Neuron (in vitro differentiated cells): ENCODE results near the gene DHRSX.
"Not testable (repeated sequence)": the region's sequence is repeated elsewhere in the genome, so short reads cannot be mapped to it uniquely, and the experiment has no call there.

Source experiments
- H2AFZ ChIP-seq: one replicate; pipeline ENCODE4 v1.6.1; 2013; ENCODE audit warnings: low read depth, mild to moderate bottlenecking, inconsistent platforms, low read length, moderate library complexity
- H3K27me3 ChIP-seq: one replicate; pipeline ENCODE4 v1.6.1; 2013; ENCODE audit warnings: low read length; ENCODE audit not compliant: insufficient read depth
- H3K36me3 ChIP-seq: one replicate; pipeline ENCODE4 v1.6.1; 2013; ENCODE audit warnings: low read length; ENCODE audit not compliant: insufficient read depth
- H3K4me1 ChIP-seq: one replicate; pipeline ENCODE4 v1.6.1; 2013; ENCODE audit warnings: low read length; ENCODE audit not compliant: insufficient read depth
- H3K4me3 ChIP-seq: 2 replicates; pipeline ENCODE4 v1.5.1; 2013; ENCODE audit warnings: mild to moderate bottlenecking, low read length, moderate library complexity
- H3K9me3 ChIP-seq: one replicate; pipeline ENCODE4 v1.6.1; 2013; ENCODE audit warnings: low read length

Gene DHRSX

GRCh38 chrX:2460821-2461710 lies 39.7 kb downstream of the DHRSX start:
- not testable (repeated sequence) for H3K27me3 ChIP-seq, H3K36me3 ChIP-seq, H2AFZ ChIP-seq, H3K4me3 ChIP-seq, H3K9me3 ChIP-seq
- H3K4me1 ChIP-seq = peaks cover 15% of the 10 kb centered on the region

- H3K4me1 ChIP-seq = peaks cover 15% of the 10 kb centered on the region
- not testable (repeated sequence) for H3K36me3 ChIP-seq, H3K4me3 ChIP-seq, H3K27me3 ChIP-seq, H2AFZ ChIP-seq, H3K9me3 ChIP-seq
These were observed 40.7 kb downstream of the DHRSX start for GRCh38 chrX:2460048-2460447.

GRCh38 chrX:2458309-2458708 lies 42.5 kb downstream of the DHRSX start:
- no peak overlapping the region for H2AFZ ChIP-seq
- no peak overlapping the region for H3K4me3 ChIP-seq
- H3K27me3 ChIP-seq = no peaks in the 10 kb centered on the region
- H3K36me3 ChIP-seq = no peaks in the 10 kb centered on the region
- H3K4me1 ChIP-seq = peaks cover 10% of the 10 kb centered on the region
- H3K9me3 ChIP-seq = peaks cover 5% of the 10 kb centered on the region

GRCh38 chrX:2457289-2458133 lies 43.3 kb downstream of the DHRSX start:
- H3K4me3 ChIP-seq = no peak overlapping the region
- no peaks in the 10 kb centered on the region for H3K36me3 ChIP-seq
- no peak overlapping the region for H2AFZ ChIP-seq
- peaks cover 5% of the 10 kb centered on the region for H3K9me3 ChIP-seq
- no peaks in the 10 kb centered on the region for H3K27me3 ChIP-seq
- H3K4me1 ChIP-seq = peaks cover 2% of the 10 kb centered on the region

- H3K4me1 ChIP-seq, H3K4me3 ChIP-seq, H3K36me3 ChIP-seq, H3K27me3 ChIP-seq, H3K9me3 ChIP-seq, H2AFZ ChIP-seq: not testable (repeated sequence)
These were observed 44.7 kb downstream of the DHRSX start for GRCh38 chrX:2456091-2456490.

DNA sequence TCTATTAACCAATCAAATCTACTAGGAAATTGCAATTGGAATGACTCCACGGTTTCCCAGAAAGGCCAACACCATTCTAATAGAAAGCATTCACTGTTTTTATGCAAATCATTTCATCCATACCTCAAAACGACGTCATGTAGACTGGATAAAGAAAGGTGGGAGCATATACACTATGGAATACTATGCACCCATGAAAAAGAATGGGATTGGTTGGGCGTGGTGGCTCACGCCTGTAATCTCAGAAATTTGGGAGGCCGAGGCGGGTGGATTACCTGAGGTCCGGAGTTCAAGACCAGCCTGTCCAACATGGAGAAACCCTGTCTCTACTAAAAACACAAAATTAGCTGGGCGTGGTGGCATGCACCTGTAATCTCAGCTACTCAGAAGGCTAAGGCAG lies 46.2 kb downstream of the DHRSX start:
- not testable (repeated sequence) for H3K27me3 ChIP-seq, H2AFZ ChIP-seq
- H3K4me1 ChIP-seq = peaks cover 13% of the 10 kb centered on the region

GRCh38 chrX:2452799-2453198 lies 48.0 kb downstream of the DHRSX start:
- no peaks in the 10 kb centered on the region for H3K36me3 ChIP-seq
- H3K9me3 ChIP-seq = peaks cover 2% of the 10 kb centered on the region
- peaks cover 13% of the 10 kb centered on the region for H3K4me1 ChIP-seq
- no peak overlapping the region for H3K4me3 ChIP-seq
- no peaks in the 10 kb centered on the region for H3K27me3 ChIP-seq
- H2AFZ ChIP-seq = no peak overlapping the region

More for the DNA sequence above, 46.2 kb downstream of the DHRSX start:
- H3K9me3 ChIP-seq, H3K4me3 ChIP-seq, H3K36me3 ChIP-seq: not testable (repeated sequence)

- Histone ChIP-seq H3K4me3 (no peak overlapping the region), H2AFZ (no peak overlapping the region), H3K27me3 (no peaks in the 10 kb centered on the region), H3K9me3 (no peaks in the 10 kb centered on the region), H3K4me1 (peaks cover 13% of the 10 kb centered on the region), H3K36me3 (no peaks in the 10 kb centered on the region)
These were observed 48.4 kb downstream of the DHRSX start for GRCh38 chrX:2452317-2452784.

DNA sequence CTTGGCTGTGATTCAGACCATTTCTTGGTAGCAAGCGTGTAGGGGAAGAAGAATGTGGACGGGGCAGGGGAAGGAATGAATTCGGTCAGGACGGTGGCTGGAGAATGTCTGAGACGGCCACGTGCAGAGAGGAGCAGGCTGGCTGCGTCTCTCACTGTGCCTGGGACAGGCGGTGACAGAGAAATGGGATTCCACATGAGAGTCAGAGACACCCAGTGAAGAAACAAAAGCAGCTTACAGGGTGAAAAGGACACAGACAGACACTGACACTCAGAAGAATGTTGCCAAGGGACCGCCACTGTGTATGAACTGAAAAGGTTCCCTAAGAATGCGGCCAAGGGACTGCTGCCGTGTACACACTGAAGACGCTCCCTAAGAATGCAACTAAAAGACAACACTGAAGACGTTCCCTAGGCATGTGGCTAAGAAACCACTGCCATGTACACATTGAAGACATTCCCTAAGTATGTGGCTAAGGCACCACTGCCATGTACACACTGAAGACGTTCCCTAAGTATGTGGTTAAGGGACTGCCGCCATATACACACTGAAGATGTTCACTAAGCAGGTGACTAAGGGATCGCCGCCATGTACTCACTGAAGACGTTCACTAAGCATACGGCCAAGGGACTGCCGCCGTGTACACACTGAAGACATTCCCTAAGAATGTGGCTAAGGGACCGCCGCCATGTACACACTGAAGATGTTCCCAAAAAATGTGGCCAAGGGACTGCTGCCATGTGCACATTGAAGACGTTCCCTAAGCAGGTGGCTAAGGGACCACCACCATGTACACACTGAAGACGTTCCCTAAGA lies 49.1 kb downstream of the DHRSX start:
- Histone ChIP-seq H3K27me3 (no peaks in the 10 kb centered on the region), H3K9me3 (peaks cover 2% of the 10 kb centered on the region), H2AFZ (no peak overlapping the region), H3K4me1 (peaks cover 13% of the 10 kb centered on the region), H3K36me3 (no peaks in the 10 kb centered on the region), H3K4me3 (peak overlapping the region; percentile 24)

DNA sequence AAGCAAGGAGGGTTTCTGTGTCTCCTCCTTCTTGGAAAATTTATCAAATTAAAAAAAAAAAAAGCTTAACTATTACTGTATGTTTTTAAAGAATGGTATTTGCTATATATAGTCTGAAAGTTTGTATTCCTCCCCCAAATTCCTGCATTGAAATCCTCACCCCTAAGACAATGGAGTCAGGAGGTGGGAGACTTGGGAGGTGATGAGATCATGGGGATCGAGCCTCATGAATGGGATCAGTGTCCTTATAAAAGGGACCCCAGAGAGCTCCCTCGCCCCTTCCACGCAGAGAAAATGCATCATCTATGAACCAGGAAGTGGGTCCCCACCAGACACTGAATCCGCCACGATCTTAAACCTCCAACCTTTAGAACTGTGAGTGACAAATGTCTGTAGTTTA lies 50.1 kb downstream of the DHRSX start:
- H3K4me1 ChIP-seq = peaks cover 13% of the 10 kb centered on the region
- no peaks in the 10 kb centered on the region for H3K27me3 ChIP-seq
- no peak overlapping the region for H3K4me3 ChIP-seq
- H2AFZ ChIP-seq = no peak overlapping the region
- peaks cover 11% of the 10 kb centered on the region for H3K9me3 ChIP-seq
- H3K36me3 ChIP-seq = no peaks in the 10 kb centered on the region

- Histone ChIP-seq H2AFZ (no peak overlapping the region), H3K4me1 (peaks cover 13% of the 10 kb centered on the region), H3K9me3 (peaks cover 11% of the 10 kb centered on the region), H3K4me3 (no peak overlapping the region), H3K27me3 (no peaks in the 10 kb centered on the region), H3K36me3 (no peaks in the 10 kb centered on the region)
These were observed 51.5 kb downstream of the DHRSX start for GRCh38 chrX:2449135-2449886.

DNA sequence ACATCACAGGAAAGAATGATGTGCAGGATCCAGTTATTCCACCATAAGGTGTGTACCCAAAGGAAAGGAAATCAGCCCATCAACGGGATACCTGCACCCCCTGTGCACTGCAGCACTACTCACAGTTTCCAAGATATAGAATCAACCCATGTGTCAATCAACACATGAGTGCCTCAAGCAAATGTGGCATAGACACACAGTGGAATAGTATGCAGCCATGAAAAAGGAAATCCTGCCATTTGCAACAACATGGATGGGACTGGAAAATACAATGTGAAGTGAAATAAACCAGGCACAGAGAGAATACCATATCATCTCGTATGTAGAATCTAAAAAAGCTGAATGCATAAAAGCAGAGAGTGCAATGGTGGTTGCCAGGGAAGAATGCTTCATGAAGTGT lies 53.3 kb downstream of the DHRSX start:
- Histone ChIP-seq H3K27me3 (no peaks in the 10 kb centered on the region), H3K4me1 (peaks cover 13% of the 10 kb centered on the region), H3K9me3 (peaks cover 11% of the 10 kb centered on the region), H2AFZ (no peak overlapping the region), H3K36me3 (no peaks in the 10 kb centered on the region), H3K4me3 (no peak overlapping the region)
